ENCODE data around the gene MAPK8IP3.

The MAPK8IP3 gene

DNA sequence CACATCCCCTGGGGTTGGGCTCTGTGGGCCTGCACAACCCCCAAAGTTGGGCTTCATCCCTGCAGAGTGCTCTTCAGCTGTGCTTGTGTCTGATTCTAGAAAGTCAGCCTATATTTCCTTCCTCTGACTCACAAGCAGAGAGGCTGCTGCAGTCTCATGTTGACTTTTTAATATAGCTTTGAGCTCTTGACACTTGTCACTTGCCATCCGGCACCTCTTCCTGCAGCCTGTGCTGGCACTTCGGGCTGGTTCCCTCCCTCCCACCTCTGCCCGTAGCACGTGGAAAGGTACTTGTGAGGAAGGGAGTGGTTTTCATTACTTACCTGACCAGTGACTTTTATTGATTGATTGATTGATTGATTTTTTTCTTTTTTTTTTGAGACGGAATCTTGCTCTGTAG is 47.0 kb upstream of the MAPK8IP3 start:
- no peaks in the 10 kb centered on the region for H3F3A ChIP-seq (ENCODE audit: low read depth)
- H2AFZ ChIP-seq (ENCODE audit: low read length), result no peak overlapping the region
- no peak overlapping the region for H3K4me3 ChIP-seq (ENCODE audit: low read length, poor library complexity, severe bottlenecking)
- H3K9me2 ChIP-seq (replicated peaks; ENCODE audit: low read depth, low read length), result no peaks in the 10 kb centered on the region
- no peak overlapping the region for H3K9ac ChIP-seq (ENCODE audit: low read depth, low read length, poor library complexity, severe bottlenecking)
- H4K20me1 ChIP-seq (ENCODE audit: insufficient read depth, low read length, poor library complexity, severe bottlenecking), result no peaks in the 10 kb centered on the region
- no peaks in the 10 kb centered on the region for H3K4me1 ChIP-seq (ENCODE audit: insufficient read depth, low read length, poor library complexity, severe bottlenecking)
- no peaks in the 10 kb centered on the region for H3K79me2 ChIP-seq (ENCODE audit: insufficient read depth, low read length)
- H3K27me3 ChIP-seq (ENCODE audit: insufficient read depth, low read length, poor library complexity, severe bottlenecking), result no peaks in the 10 kb centered on the region
- no peaks in the 10 kb centered on the region for H3K9me3 ChIP-seq (ENCODE audit: insufficient read depth, low read depth, low read length)
- no peak overlapping the region for H3K4me2 ChIP-seq (ENCODE audit: low read depth, low read length, poor library complexity, severe bottlenecking)
- H3K36me3 ChIP-seq (ENCODE audit: insufficient read depth, low read length), result peaks cover 21% of the 10 kb centered on the region; the same call in 1 of the 2 replicates
- TF ChIP-seq EZH2phosphoT487 (IDR thresholded peaks at IDR 0.05; ENCODE audit: borderline replicate concordance), result no peak
- TF ChIP-seq, protein P1, sequence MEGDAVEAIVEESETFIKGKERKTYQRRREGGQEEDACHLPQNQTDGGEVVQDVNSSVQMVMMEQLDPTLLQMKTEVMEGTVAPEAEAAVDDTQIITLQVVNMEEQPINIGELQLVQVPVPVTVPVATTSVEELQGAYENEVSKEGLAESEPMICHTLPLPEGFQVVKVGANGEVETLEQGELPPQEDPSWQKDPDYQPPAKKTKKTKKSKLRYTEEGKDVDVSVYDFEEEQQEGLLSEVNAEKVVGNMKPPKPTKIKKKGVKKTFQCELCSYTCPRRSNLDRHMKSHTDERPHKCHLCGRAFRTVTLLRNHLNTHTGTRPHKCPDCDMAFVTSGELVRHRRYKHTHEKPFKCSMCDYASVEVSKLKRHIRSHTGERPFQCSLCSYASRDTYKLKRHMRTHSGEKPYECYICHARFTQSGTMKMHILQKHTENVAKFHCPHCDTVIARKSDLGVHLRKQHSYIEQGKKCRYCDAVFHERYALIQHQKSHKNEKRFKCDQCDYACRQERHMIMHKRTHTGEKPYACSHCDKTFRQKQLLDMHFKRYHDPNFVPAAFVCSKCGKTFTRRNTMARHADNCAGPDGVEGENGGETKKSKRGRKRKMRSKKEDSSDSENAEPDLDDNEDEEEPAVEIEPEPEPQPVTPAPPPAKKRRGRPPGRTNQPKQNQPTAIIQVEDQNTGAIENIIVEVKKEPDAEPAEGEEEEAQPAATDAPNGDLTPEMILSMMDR (conservative IDR thresholded peaks at IDR 0.05; ENCODE audit: low read length), result no peak

DNA sequence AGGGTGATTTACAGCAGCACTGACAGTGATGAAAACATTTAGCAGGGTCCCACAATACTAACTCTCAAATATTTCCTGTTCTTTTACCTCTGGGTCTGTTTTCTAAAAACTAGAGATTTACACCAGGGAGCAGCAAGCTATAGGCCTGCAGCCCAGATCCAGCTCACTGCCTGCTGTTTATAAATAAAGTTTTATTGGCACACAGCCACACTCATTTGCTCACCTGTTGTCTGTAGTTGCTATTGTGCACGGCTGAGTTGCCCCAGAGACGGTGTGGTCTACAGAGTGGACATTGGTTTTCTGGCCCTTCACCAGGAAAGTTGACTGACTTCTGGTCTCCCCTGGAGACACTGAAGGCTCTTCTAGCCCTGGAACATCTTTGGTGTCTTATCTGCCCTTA is 44.2 kb upstream of the MAPK8IP3 start:
- no peak overlapping the region for H3K9ac ChIP-seq (ENCODE audit: low read depth, low read length, poor library complexity, severe bottlenecking)
- H3K9me2 ChIP-seq (replicated peaks; ENCODE audit: low read depth, low read length), result no peaks in the 10 kb centered on the region
- H3K27me3 ChIP-seq (ENCODE audit: insufficient read depth, low read length, poor library complexity, severe bottlenecking), result no peaks in the 10 kb centered on the region
- no peak overlapping the region for H3K4me3 ChIP-seq (ENCODE audit: low read length, poor library complexity, severe bottlenecking)
- no peak overlapping the region for H2AFZ ChIP-seq (ENCODE audit: low read length)
- H3K4me2 ChIP-seq (ENCODE audit: low read depth, low read length, poor library complexity, severe bottlenecking), result no peak overlapping the region
- no peaks in the 10 kb centered on the region for H3K79me2 ChIP-seq (ENCODE audit: insufficient read depth, low read length)
- TF ChIP-seq, protein P1 (conservative IDR thresholded peaks at IDR 0.05; ENCODE audit: low read length), result no peak
- no peak for TF ChIP-seq EZH2phosphoT487 (IDR thresholded peaks at IDR 0.05; ENCODE audit: borderline replicate concordance)
- peaks cover 22% of the 10 kb centered on the region; the same call in 1 of the 2 replicates for H3K36me3 ChIP-seq (ENCODE audit: insufficient read depth, low read length)
- no peaks in the 10 kb centered on the region for H3K4me1 ChIP-seq (ENCODE audit: insufficient read depth, low read length, poor library complexity, severe bottlenecking)
- H3F3A ChIP-seq (ENCODE audit: low read depth), result no peaks in the 10 kb centered on the region
- no peaks in the 10 kb centered on the region for H3K9me3 ChIP-seq (ENCODE audit: insufficient read depth, low read depth, low read length)
- no peaks in the 10 kb centered on the region for H4K20me1 ChIP-seq (ENCODE audit: insufficient read depth, low read length, poor library complexity, severe bottlenecking)

DNA sequence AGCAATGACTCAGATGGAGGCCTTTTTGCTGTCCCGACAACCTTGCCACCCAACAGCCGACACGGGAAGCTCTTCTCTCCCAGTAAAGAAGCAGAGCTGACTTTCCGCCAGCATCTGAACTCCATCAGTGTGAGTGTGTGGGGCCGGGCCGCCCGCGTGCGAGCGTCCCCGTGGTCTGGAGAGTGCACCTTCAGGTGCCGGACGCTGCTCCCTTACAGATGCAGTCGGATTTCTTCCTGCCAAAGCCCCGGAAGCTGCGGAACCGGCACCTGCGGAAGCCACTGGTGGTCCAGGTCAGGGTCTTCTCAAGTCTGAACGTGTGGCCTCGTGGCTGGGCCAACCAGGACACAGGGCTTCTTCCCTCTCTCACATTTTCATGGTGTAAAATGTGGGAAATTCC is 43.5 kb upstream of the MAPK8IP3 start:
- Histone ChIP-seq H3F3A (ENCODE audit: low read depth) (no peaks in the 10 kb centered on the region), H3K36me3 (ENCODE audit: insufficient read depth, low read length) (peaks cover 24% of the 10 kb centered on the region; the same call in 1 of the 2 replicates), H3K27me3 (ENCODE audit: insufficient read depth, low read length, poor library complexity, severe bottlenecking) (no peaks in the 10 kb centered on the region), H3K9ac (ENCODE audit: low read depth, low read length, poor library complexity, severe bottlenecking) (no peak overlapping the region), H3K4me2 (ENCODE audit: low read depth, low read length, poor library complexity, severe bottlenecking) (no peak overlapping the region), H3K9me2 (replicated peaks; ENCODE audit: low read depth, low read length) (no peaks in the 10 kb centered on the region), H3K79me2 (ENCODE audit: insufficient read depth, low read length) (no peaks in the 10 kb centered on the region), H3K9me3 (ENCODE audit: insufficient read depth, low read depth, low read length) (no peaks in the 10 kb centered on the region), H3K4me1 (ENCODE audit: insufficient read depth, low read length, poor library complexity, severe bottlenecking) (no peaks in the 10 kb centered on the region), H4K20me1 (ENCODE audit: insufficient read depth, low read length, poor library complexity, severe bottlenecking) (no peaks in the 10 kb centered on the region), H2AFZ (ENCODE audit: low read length) (no peak overlapping the region), H3K4me3 (ENCODE audit: low read length, poor library complexity, severe bottlenecking) (no peak overlapping the region)
- TF ChIP-seq, protein P1 (conservative IDR thresholded peaks at IDR 0.05; ENCODE audit: low read length), result no peak
- TF ChIP-seq EZH2phosphoT487 (IDR thresholded peaks at IDR 0.05; ENCODE audit: borderline replicate concordance), result no peak

Data from Loucy (cell line).